ENCODE data around the gene ZNF600. TPM values are rescaled to one million over a fixed set of nuclear protein-coding genes. Genes with fewer than 3 reads are reported as not detected.
"Not testable (repeated sequence)": the region's sequence is repeated elsewhere in the genome, so short reads cannot be mapped to it uniquely, and the experiment has no call there.

Gene ZNF600
- 2.9 TPM for total RNA-seq
- long read RNA-seq, partial matches to known transcripts = 0 of 4 reads
- long read RNA-seq, other reads (novel, unspliced or antisense) = 2 of 4 reads

DNA sequence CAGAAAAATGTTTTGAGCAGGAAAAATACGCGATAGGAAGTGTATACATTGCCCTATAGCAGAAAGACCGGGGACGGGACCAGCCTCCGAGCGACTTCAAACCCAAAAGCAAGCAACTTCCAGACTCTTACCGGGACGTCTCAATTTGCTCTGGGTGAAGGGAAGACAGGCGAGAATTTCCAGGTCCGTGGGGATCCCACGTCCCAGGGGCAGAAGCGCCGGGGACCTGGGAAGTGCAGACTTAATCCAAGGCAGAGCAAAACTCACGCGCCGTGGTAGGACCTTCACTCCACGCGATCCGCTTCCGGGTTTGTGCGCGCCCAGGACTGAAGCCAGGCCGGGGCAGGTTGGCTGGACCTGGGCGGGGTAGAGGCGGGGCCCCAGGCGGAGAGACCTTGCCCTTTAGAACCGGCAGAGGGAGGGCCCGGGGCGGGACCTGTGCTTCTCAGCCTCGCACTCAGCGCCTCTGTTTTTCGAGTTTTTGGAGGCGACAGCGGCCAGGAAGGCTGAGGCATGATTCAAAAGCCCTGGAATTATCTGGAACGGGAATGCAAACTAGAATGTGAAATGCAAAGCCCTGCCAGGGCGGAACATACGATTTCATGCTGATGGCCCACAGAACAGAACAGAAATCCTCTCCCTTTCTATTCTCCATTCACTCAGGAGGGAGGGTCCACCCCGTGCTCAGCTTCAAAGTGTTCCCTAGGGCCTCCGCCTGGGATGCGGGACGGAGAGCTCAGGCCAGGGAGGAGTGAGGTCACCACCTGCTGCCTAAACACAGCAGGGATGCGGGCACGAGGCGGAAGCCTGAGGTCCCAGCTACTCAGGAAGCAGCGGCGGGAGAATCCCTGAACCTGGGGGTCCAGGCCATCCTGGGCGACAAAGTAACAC is at the start of gene ZNF600:
Gene ZNF600, minus strand, starts transcription at position 328 of the 891 bp plus-strand sequence. CDS start 7,903 bp downstream, outside the sequence.
- TF ChIP-seq, protein P1, sequence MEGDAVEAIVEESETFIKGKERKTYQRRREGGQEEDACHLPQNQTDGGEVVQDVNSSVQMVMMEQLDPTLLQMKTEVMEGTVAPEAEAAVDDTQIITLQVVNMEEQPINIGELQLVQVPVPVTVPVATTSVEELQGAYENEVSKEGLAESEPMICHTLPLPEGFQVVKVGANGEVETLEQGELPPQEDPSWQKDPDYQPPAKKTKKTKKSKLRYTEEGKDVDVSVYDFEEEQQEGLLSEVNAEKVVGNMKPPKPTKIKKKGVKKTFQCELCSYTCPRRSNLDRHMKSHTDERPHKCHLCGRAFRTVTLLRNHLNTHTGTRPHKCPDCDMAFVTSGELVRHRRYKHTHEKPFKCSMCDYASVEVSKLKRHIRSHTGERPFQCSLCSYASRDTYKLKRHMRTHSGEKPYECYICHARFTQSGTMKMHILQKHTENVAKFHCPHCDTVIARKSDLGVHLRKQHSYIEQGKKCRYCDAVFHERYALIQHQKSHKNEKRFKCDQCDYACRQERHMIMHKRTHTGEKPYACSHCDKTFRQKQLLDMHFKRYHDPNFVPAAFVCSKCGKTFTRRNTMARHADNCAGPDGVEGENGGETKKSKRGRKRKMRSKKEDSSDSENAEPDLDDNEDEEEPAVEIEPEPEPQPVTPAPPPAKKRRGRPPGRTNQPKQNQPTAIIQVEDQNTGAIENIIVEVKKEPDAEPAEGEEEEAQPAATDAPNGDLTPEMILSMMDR (IDR thresholded peaks at IDR 0.05; ENCODE audit: borderline replicate concordance) = peak; percentile 55

DNA sequence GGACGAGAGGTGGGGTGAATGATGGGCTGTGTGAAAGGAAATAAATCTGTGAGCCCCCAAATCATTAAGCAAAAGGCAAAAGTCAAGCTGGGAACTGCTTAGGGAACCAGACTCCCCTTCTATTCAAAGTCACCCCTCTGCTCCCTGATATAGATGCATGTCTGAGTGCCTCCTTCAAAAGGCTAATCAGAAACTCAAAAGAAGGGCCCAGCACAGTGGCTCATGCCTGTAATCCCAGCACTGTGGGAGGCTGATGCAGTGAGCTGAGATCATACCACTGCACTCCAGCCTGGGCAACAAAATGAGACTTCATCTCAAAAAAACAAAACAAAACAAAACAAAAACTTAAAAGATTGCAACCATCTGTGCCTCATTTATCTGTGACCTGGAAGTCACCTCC is 47.7 kb upstream of the ZNF600 start:
- DNase-seq; H3K4me3 ChIP-seq; H3K27me3 ChIP-seq (ENCODE audit: low read depth); H3K4me1 ChIP-seq; intact Hi-C loops (cut with micrococcal nuclease); H3K27ac ChIP-seq (replicated peaks): not testable (repeated sequence)
- Histone ChIP-seq H3K9me3 (replicated peaks) (peaks cover 34% of the 10 kb centered on the region), H3K36me3 (peaks cover 32% of the 10 kb centered on the region)

More for the DNA sequence above, at the start of gene ZNF600:
- intact Hi-C loops (cut with micrococcal nuclease); H3K9me3 ChIP-seq (replicated peaks); H3K36me3 ChIP-seq; H3K27me3 ChIP-seq (ENCODE audit: low read depth): not testable (repeated sequence)
- DNase-seq = peak; percentile 89
- Histone ChIP-seq H3K4me1 (peaks cover 22% of the 10 kb centered on the region), H3K4me3 (peak within 1 kb of the TSS; percentile 78), H3K27ac (replicated peaks) (peak within 1 kb of the TSS; percentile 73)

DNA sequence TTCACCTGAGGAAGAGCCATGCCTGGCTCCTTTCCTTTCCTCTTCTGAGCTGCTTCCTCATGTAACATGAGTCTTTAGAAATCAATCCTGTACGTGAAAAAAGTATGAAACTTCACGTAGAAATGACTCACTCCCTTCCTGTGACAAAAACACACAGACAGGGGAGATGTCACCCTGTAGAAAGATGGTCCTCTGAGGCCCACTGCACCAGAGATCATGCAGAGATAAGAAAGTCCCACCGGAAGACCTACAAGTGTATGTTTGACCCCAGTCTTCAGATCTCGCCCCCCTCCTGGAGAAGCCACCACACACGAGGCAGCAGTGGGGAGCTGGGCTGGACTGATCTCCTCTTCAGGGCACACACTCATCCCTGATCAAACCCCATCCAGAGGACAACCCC is 47.0 kb upstream of the ZNF600 start:
- H3K27ac ChIP-seq (replicated peaks); DNase-seq; intact Hi-C loops (cut with micrococcal nuclease); H3K27me3 ChIP-seq (ENCODE audit: low read depth); H3K4me3 ChIP-seq; H3K4me1 ChIP-seq: not testable (repeated sequence)
- Histone ChIP-seq H3K36me3 (peaks cover 25% of the 10 kb centered on the region), H3K9me3 (replicated peaks) (peaks cover 27% of the 10 kb centered on the region)

DNA sequence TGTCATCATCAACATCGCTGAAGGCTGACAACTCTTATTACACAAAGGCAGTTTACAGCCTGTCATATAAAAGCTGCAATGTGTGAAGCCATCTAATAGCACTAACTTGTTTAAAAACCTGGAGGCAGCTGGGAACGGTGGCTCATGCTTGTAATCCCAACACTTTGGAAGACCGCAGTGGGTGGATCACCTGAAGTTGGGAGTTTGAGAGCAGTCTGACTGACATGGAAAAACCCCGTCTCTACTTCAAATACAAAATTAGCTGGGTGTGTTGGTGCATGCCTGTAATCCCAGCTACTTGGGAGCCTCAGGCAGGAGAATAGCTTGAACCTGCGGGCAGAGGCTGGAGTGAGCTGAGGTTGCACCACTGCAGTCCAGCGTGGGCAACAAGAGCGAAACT is 43.3 kb upstream of the ZNF600 start:
- H3K27ac ChIP-seq (replicated peaks); H3K36me3 ChIP-seq; H3K9me3 ChIP-seq (replicated peaks); H3K27me3 ChIP-seq (ENCODE audit: low read depth); DNase-seq; H3K4me3 ChIP-seq; H3K4me1 ChIP-seq; intact Hi-C loops (cut with micrococcal nuclease): not testable (repeated sequence)

DNA sequence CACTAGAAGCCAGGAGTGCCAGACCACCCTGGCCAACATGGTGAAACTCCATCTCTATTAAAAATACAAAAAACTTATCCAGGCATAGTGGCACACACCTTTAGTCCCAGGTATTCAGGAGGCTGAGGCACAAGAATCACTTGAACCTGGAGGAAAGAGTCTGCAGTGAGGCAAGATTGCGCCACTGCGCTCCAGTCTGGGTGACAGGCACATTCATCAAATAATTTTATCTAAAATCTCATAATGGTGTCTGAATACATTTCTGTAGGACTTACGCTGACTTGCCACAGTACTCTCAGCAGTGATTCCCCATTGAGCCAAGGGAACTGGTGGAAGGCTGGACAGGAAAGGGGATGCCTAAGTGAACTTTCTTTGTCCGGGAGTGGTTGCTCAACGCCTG is 39.2 kb upstream of the ZNF600 start:
- no peaks in the 10 kb centered on the region for H3K9me3 ChIP-seq (replicated peaks)
- H3K27me3 ChIP-seq (ENCODE audit: low read depth) = no peaks in the 10 kb centered on the region
- DNase-seq = no peak
- intact Hi-C loops (cut with micrococcal nuclease) = no loop called here
- H3K4me3 ChIP-seq = no peak overlapping the region
- TF ChIP-seq, protein P1 (IDR thresholded peaks at IDR 0.05; ENCODE audit: borderline replicate concordance) = no peak
- no peaks in the 10 kb centered on the region for H3K36me3 ChIP-seq
- H3K4me1 ChIP-seq = peaks cover 5% of the 10 kb centered on the region
- H3K27ac ChIP-seq (replicated peaks) = no peak overlapping the region

DNA sequence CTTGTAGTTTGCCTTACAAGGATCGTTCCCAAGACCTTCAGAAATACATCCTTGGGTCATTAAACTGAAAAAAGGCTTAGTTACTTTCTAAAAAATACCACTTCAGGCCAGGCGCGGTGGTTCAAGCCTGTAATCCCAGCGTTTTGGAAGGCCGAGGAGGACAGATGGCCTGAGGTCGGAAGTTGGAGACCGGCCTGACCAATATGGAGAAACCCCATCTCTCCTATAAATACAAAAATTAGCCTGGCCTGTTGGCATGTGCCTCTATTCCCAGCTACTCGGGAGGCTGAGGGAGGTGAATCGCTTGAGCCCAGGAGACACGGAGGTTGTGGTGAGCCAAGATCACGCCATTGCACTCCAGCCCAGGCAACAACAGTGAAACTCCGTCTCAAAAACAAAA is 37.1 kb upstream of the ZNF600 start:
- intact Hi-C loops (cut with micrococcal nuclease) = no loop called here
- no peaks in the 10 kb centered on the region for H3K27me3 ChIP-seq (ENCODE audit: low read depth)
- DNase-seq = no peak
- no peaks in the 10 kb centered on the region for H3K36me3 ChIP-seq
- no peak overlapping the region for H3K27ac ChIP-seq (replicated peaks)
- TF ChIP-seq, protein P1 (IDR thresholded peaks at IDR 0.05; ENCODE audit: borderline replicate concordance) = no peak
- no peak overlapping the region for H3K4me3 ChIP-seq
- peaks cover 11% of the 10 kb centered on the region for H3K4me1 ChIP-seq
- H3K9me3 ChIP-seq (replicated peaks) = no peaks in the 10 kb centered on the region

DNA sequence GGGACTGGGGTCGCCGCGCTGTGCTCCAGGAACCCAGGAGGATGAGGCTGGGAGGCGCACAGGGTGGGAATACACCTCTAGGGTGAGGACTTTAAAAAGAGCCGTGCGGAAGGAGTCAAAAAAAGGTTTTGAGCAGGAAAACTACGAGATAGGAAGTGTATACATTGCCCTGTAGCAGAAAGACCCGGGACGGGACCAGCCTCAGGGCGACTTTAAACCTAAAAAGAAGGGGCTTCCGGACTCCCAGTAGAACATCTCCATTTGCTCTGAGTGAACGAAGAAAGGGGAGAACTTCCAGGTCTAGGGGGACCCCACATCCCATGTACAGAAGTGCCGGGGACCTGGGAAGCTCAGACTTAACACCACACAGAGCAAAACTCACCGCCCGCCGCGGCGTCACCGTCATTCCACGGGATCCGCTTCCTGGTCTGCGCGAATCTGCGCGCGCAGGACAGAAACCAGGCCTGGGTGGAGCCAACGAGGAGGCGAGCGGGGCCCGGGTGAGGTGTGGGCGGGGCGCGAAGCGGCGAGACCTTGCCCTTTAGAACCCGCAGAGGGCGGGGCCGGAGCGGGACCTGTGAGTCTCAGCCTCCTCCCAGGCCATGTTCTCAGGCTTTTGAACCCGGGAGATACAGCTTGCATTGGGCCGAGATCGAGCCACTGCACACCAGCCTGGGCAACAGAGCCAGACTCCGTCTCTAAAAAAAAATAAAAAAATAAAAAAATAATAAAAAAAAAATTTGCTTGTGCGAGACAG is 34.8 kb upstream of the ZNF600 start, which contains the start of gene ZNF28:
Gene ZNF28, minus strand, starts transcription at position 430 of the 757 bp plus-strand sequence. CDS start 3,675 bp downstream, outside the sequence.
- H3K36me3 ChIP-seq; H3K9me3 ChIP-seq (replicated peaks); H3K27me3 ChIP-seq (ENCODE audit: low read depth); intact Hi-C loops (cut with micrococcal nuclease): not testable (repeated sequence)
- DNase-seq = peak; percentile 77
- Histone ChIP-seq H3K4me3 (peak within 1 kb of the TSS; percentile 83), H3K27ac (replicated peaks) (peak within 1 kb of the TSS; percentile 76), H3K4me1 (peaks cover 11% of the 10 kb centered on the region)

DNA sequence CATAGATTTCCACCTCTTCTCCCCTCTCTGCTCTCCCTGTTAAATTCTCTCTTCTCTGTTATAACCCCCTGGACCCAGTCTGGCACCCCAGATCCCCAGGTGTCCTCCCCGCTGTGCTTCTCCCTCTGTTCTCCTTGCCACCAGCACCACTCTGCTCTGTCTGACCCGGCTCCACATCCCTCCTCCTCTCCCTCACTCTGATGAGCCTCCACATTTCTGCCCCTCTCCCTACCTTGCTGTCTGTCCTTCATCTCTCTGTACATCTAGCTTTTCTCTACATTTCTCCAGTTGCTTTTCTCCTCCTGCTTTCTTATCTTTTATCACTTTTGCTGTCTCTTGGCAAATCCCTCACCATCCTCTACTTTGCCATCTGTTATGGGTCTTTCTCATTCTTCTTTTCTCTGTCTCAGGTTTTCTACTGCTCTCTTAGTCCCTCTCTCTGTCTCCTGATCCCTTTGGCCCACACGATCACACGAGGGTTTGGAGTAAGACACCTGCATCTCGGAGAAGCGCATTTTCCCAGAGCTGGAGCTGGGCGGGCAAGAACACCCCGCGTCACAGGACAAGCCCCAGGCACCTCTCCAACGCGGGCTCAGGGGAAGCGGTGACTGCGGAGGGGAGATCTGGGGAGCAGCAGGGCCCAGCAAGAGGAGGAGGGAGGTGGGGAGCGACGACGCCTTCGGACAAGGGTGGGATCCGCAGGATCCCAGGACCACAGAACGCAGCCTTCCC is 34.0 kb upstream of the ZNF600 start:
- peak overlapping the region; percentile 83 for H3K4me3 ChIP-seq
- peak overlapping the region; percentile 76 for H3K27ac ChIP-seq (replicated peaks)
- DNase-seq = peak; percentile 19
- peaks cover 12% of the 10 kb centered on the region for H3K36me3 ChIP-seq
- peaks cover 11% of the 10 kb centered on the region for H3K4me1 ChIP-seq
- intact Hi-C loops (cut with micrococcal nuclease); H3K9me3 ChIP-seq (replicated peaks); H3K27me3 ChIP-seq (ENCODE audit: low read depth): not testable (repeated sequence)

Measured in left ventricle myocardium inferior (tissue), 1 donor.